Neural cell (in vitro differentiated cells): Measurements from ENCODE around the gene PLEKHA7. TPM values are rescaled to one million over a fixed set of nuclear protein-coding genes. Genes with fewer than 3 reads are reported as not detected.

ENCODE experiments used
- H2AFZ ChIP-seq: fragments of 200-600, 300-800 bp; sonication (generic), shearing (Covaris generic); 2 replicates; pipeline ENCODE4 v1.6.0; 2014; ENCODE audit warnings: low read depth, mild to moderate bottlenecking, antibody characterized with exemption, low read length, moderate library complexity
- H3F3A ChIP-seq: fragments of 200-600 bp; shearing (Covaris generic); 2 replicates; pipeline ENCODE4 v1.6.1; 2016; ENCODE audit warnings: mild to moderate bottlenecking, moderate library complexity, mixed read lengths, antibody characterized with exemption, low read length; ENCODE audit not compliant: insufficient read depth, poor library complexity, severe bottlenecking
- H3K27ac ChIP-seq: fragments of 200-600, 300-800 bp; sonication (generic), shearing (Covaris generic); 2 replicates; pipeline ENCODE4 v1.5.1; 2014; ENCODE audit warnings: mild to moderate bottlenecking, low read length, moderate library complexity
- H3K27me3 ChIP-seq: fragments of 300-800, 200-600 bp; sonication (generic), shearing (Covaris generic); 2 replicates; pipeline ENCODE4 v1.6.0; 2014; ENCODE audit warnings: mild to moderate bottlenecking, low read depth, low read length, moderate library complexity; ENCODE audit not compliant: insufficient read depth
- H3K36me3 ChIP-seq: fragments of 300-800, 200-600 bp; sonication (generic), shearing (Covaris generic); 2 replicates; pipeline ENCODE4 v1.5.1; 2014; ENCODE audit warnings: mild to moderate bottlenecking, antibody characterized with exemption, low read length, moderate library complexity; ENCODE audit not compliant: insufficient read depth
- H3K4me2 ChIP-seq: fragments of 300-800, 200-600 bp; sonication (generic), shearing (Covaris generic); 2 replicates; pipeline ENCODE4 v1.6.0; 2014; ENCODE audit warnings: mild to moderate bottlenecking, low read length
- H3K4me3 ChIP-seq: fragments of 300-800, 200-600 bp; sonication (generic), shearing (Covaris generic); 2 replicates; pipeline ENCODE4 v1.5.1; 2014; ENCODE audit warnings: mild to moderate bottlenecking, low read length, moderate library complexity
- H3K79me2 ChIP-seq: fragments of 200-600 bp; shearing (Covaris generic); replicated peaks from 2 replicates; pipeline ENCODE4 v1.6.0; 2014; ENCODE audit warnings: mild to moderate bottlenecking, low read length, moderate library complexity; ENCODE audit not compliant: insufficient read depth
- H3K9ac ChIP-seq: fragments of 300-800, 200-600 bp; sonication (generic), shearing (Covaris generic); 2 replicates; pipeline ENCODE4 v1.6.1; 2016; ENCODE audit warnings: mild to moderate bottlenecking, low read length, mixed read lengths
- H3K9me2 ChIP-seq: fragments of 200-600 bp; shearing (Covaris generic); 2 replicates; pipeline ENCODE4 v1.6.1; 2016; ENCODE audit warnings: mild to moderate bottlenecking, low read length, mixed read lengths; ENCODE audit not compliant: insufficient read depth
- H3K9me3 ChIP-seq: fragments of 200-600, 300-800 bp; sonication (generic), shearing (Covaris generic); 2 replicates; pipeline ENCODE4 v1.6.1; 2016; ENCODE audit warnings: mild to moderate bottlenecking, mixed run types, low read length, moderate library complexity, mixed read lengths
- H4K20me1 ChIP-seq: fragments of 200-600 bp; shearing (Covaris generic); 2 replicates; pipeline ENCODE4 v1.6.1; 2016; ENCODE audit warnings: mild to moderate bottlenecking, mixed run types; ENCODE audit not compliant: insufficient read depth
- EP300 ChIP-seq: fragments of 450-650 bp; conservative IDR thresholded peaks from 2 replicates; pipeline ENCODE4 v1.6.1; 2014; ENCODE audit warnings: antibody characterized with exemption, mild to moderate bottlenecking, moderate library complexity; ENCODE audit not compliant: poor library complexity, severe bottlenecking
- EZH2 ChIP-seq: fragments of 200-600, 300-800 bp; shearing (Covaris generic), sonication (generic); IDR thresholded peaks from 2 replicates; pipeline ENCODE4 v1.6.1; 2014; ENCODE audit warnings: antibody characterized with exemption, low read length, borderline replicate concordance, mild to moderate bottlenecking; ENCODE audit not compliant: insufficient read depth, poor library complexity, severe bottlenecking
- MXI1 ChIP-seq: fragments of 450-650 bp; conservative IDR thresholded peaks from 2 replicates; pipeline ENCODE4 v1.6.1; 2014; ENCODE audit warnings: antibody characterized with exemption, mild to moderate bottlenecking; ENCODE audit not compliant: poor library complexity, severe bottlenecking
- POLR2AphosphoS5 ChIP-seq: IDR thresholded peaks from 2 replicates; pipeline ENCODE4 v1.6.1; 2012
- RAD21 ChIP-seq: fragments of 450-650 bp; conservative IDR thresholded peaks from 2 replicates; pipeline ENCODE4 v1.6.1; 2014; ENCODE audit warnings: antibody characterized with exemption, mild to moderate bottlenecking, moderate library complexity
- SMC3 ChIP-seq: fragments of 450-650 bp; conservative IDR thresholded peaks from 2 replicates; pipeline ENCODE4 v1.6.1; 2014; ENCODE audit warnings: antibody characterized with exemption, mild to moderate bottlenecking, moderate library complexity; ENCODE audit not compliant: poor library complexity
- TAF1 ChIP-seq: IDR thresholded peaks from 2 replicates; pipeline ENCODE4 v1.6.1; 2012; ENCODE audit warnings: low read depth
- polyA plus RNA-seq: library from polyadenylated mRNA; depleted of rRNA; stranded (reverse); fragments of >200 nt; gene quantifications from 2 replicates; pipeline ENCODE4 v1.2.3, GENCODE V29; 2014
- TF ChIP-seq, protein P1 (sequence below): fragments of 450-650 bp; IDR thresholded peaks from 2 replicates; pipeline ENCODE4 v1.5.1; 2014; ENCODE audit warnings: antibody characterized with exemption, mild to moderate bottlenecking, moderate library complexity; ENCODE audit not compliant: poor library complexity, severe bottlenecking
- TF ChIP-seq, protein P2 (sequence below): IDR thresholded peaks from 2 replicates; pipeline ENCODE4 v1.6.1; 2012; ENCODE audit warnings: borderline replicate concordance

PLEKHA7 gene
- polyA plus RNA-seq, 1 donor from 2014 or later: 45.7 TPM

DNA sequence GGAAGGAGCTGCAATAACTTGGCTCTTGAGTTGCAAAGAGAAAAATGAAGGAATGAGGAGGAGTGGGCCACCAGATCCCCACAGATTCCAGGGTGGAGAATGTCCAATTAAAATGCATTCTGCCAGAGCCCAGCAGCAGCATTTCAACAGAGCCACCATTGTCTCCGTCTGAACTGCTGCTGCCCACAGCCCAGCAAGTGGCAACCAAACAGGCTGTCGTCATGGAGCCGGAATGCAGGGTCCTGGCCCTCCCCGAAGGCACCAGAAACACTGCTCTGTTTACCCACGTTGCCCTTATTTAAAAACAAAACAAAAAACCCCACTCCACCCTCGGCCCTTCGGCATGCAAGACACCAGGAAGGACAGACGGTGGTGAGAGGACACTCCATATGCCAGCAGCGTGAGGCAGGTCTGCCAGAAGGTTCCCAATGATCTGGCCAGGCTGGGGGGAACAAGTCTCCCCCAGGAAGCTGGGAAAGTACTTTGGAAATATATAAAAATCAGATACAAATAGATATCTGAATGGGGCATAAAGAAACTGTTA is 32.5 kb downstream of the PLEKHA7 start:
- Histone ChIP-seq H3K27ac (no peak overlapping the region), H3K79me2 (no peaks in the 10 kb centered on the region), H3K9ac (no peak overlapping the region), H2AFZ (no peak overlapping the region), H3K4me2 (no peak overlapping the region), H3K36me3 (no peaks in the 10 kb centered on the region), H3K9me3 (no peaks in the 10 kb centered on the region), H3K4me3 (no peak overlapping the region), H3F3A (no peaks in the 10 kb centered on the region), H3K9me2 (no peaks in the 10 kb centered on the region), H4K20me1 (no peaks in the 10 kb centered on the region), H3K27me3 (no peaks in the 10 kb centered on the region)
- TF ChIP-seq EZH2 (no peak), POLR2AphosphoS5 (no peak), TAF1 (no peak), SMC3 (no peak), EP300 (no peak), RAD21 (no peak), MXI1 (no peak)
- TF ChIP-seq, protein P1, sequence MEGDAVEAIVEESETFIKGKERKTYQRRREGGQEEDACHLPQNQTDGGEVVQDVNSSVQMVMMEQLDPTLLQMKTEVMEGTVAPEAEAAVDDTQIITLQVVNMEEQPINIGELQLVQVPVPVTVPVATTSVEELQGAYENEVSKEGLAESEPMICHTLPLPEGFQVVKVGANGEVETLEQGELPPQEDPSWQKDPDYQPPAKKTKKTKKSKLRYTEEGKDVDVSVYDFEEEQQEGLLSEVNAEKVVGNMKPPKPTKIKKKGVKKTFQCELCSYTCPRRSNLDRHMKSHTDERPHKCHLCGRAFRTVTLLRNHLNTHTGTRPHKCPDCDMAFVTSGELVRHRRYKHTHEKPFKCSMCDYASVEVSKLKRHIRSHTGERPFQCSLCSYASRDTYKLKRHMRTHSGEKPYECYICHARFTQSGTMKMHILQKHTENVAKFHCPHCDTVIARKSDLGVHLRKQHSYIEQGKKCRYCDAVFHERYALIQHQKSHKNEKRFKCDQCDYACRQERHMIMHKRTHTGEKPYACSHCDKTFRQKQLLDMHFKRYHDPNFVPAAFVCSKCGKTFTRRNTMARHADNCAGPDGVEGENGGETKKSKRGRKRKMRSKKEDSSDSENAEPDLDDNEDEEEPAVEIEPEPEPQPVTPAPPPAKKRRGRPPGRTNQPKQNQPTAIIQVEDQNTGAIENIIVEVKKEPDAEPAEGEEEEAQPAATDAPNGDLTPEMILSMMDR: no peak
- TF ChIP-seq, protein P2, sequence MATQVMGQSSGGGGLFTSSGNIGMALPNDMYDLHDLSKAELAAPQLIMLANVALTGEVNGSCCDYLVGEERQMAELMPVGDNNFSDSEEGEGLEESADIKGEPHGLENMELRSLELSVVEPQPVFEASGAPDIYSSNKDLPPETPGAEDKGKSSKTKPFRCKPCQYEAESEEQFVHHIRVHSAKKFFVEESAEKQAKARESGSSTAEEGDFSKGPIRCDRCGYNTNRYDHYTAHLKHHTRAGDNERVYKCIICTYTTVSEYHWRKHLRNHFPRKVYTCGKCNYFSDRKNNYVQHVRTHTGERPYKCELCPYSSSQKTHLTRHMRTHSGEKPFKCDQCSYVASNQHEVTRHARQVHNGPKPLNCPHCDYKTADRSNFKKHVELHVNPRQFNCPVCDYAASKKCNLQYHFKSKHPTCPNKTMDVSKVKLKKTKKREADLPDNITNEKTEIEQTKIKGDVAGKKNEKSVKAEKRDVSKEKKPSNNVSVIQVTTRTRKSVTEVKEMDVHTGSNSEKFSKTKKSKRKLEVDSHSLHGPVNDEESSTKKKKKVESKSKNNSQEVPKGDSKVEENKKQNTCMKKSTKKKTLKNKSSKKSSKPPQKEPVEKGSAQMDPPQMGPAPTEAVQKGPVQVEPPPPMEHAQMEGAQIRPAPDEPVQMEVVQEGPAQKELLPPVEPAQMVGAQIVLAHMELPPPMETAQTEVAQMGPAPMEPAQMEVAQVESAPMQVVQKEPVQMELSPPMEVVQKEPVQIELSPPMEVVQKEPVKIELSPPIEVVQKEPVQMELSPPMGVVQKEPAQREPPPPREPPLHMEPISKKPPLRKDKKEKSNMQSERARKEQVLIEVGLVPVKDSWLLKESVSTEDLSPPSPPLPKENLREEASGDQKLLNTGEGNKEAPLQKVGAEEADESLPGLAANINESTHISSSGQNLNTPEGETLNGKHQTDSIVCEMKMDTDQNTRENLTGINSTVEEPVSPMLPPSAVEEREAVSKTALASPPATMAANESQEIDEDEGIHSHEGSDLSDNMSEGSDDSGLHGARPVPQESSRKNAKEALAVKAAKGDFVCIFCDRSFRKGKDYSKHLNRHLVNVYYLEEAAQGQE: no peak

DNA sequence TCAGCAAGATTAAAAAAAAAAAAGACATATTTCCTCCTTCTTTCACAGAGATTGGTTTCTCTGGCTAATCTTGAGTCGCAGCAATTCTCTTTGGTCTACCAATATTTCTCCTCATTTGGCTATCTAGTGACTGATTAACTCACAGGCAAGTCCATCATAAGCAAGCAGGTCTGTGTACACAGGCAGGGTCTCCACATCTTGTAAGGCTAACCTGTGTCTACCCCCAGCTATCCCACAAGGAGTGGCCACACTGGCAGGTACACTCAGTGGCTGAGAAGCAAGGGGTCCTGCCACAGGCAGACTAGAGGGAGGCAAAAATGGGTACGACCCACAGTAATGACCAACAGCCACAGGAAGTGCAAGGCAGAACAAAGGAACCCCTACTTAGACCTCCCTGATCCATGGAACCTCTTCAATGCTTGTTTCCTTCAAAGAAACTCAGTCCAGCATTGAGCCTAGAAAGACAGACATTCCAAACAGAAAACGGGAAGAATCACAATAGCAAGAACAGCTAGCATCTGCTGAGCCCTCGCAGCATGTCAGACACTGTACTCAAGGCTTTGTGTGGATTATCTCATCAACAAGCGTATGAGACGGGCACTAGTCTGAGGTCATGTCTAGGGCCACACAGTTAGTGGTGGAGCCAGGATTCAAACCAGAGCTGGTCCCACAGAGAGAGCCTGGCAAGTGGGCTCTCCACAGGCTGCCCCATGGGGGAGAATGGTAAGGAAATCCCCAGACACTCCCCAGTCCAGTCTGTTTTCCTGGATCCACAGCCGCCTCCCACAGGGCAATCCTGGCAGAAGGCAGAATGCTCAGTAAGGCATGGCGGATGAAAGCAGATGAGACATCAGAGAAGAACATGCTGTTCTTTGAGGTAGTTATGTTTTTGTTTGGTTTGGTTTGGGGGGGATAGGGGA is 34.3 kb downstream of the PLEKHA7 start:
- no peak overlapping the region for H3K27ac ChIP-seq
- H3K4me2 ChIP-seq: no peak overlapping the region
- H3K9me3 ChIP-seq: no peaks in the 10 kb centered on the region
- H4K20me1 ChIP-seq: no peaks in the 10 kb centered on the region
- H3K4me3 ChIP-seq: no peak overlapping the region
- H3K9me2 ChIP-seq: no peaks in the 10 kb centered on the region
- H3F3A ChIP-seq: no peaks in the 10 kb centered on the region
- no peak overlapping the region for H3K9ac ChIP-seq
- H2AFZ ChIP-seq: no peak overlapping the region
- H3K36me3 ChIP-seq: no peaks in the 10 kb centered on the region
- no peaks in the 10 kb centered on the region for H3K79me2 ChIP-seq
- TF ChIP-seq EZH2 (no peak), MXI1 (no peak), TAF1 (no peak), EP300 (no peak), RAD21 (no peak), SMC3 (no peak), POLR2AphosphoS5 (no peak)
- TF ChIP-seq, protein P2: no peak
- TF ChIP-seq, protein P1: no peak
- H3K27me3 ChIP-seq: no peaks in the 10 kb centered on the region
